Hepatocyte (in vitro differentiated cells): ENCODE data around the gene CPLANE1. TPM values are rescaled to one million over a fixed set of nuclear protein-coding genes. Genes with fewer than 3 reads are reported as not detected.

Experiments
- DNase-seq: peaks from one replicate; pipeline ENCODE4 v3.0.0-alpha.2; 2016; ENCODE audit warnings: low spot score
- H2AFZ ChIP-seq: fragments of 200-600 bp; sonication (generic); 2 replicates; pipeline ENCODE4 v1.6.0; 2016; ENCODE audit warnings: antibody characterized with exemption, mild to moderate bottlenecking
- H3K27ac ChIP-seq: fragments of 200-600 bp; sonication (generic); 2 replicates; pipeline ENCODE4 v1.5.1; 2016; ENCODE audit warnings: mild to moderate bottlenecking
- H3K27me3 ChIP-seq: fragments of 200-600 bp; sonication (generic); 2 replicates; pipeline ENCODE4 v1.6.1; 2016
- H3K36me3 ChIP-seq: fragments of 200-600 bp; sonication (generic); replicated peaks from 2 replicates; pipeline ENCODE4 v1.5.1; 2016; ENCODE audit warnings: low read depth; ENCODE audit not compliant: insufficient read depth
- H3K4me1 ChIP-seq: fragments of 200-600 bp; sonication (generic); 2 replicates; pipeline ENCODE4 v1.5.1; 2016; ENCODE audit warnings: mild to moderate bottlenecking, moderate library complexity; ENCODE audit not compliant: insufficient read depth
- H3K4me2 ChIP-seq: fragments of 200-600 bp; sonication (generic); 2 replicates; pipeline ENCODE4 v1.6.0; 2016
- H3K4me3 ChIP-seq: fragments of 200-600 bp; sonication (generic); 2 replicates; pipeline ENCODE4 v1.5.1; 2016; ENCODE audit warnings: mild to moderate bottlenecking
- H3K79me2 ChIP-seq: fragments of 200-600 bp; sonication (generic); 2 replicates; pipeline ENCODE4 v1.6.0; 2017; ENCODE audit warnings: mild to moderate bottlenecking
- H3K9me2 ChIP-seq: fragments of 200-600 bp; sonication (generic); replicated peaks from 2 replicates; pipeline ENCODE4 v1.6.0; 2017; ENCODE audit warnings: mild to moderate bottlenecking; ENCODE audit not compliant: insufficient read depth
- H3K9me3 ChIP-seq: fragments of 200-600 bp; sonication (generic); 2 replicates; pipeline ENCODE4 v1.5.1; 2016; ENCODE audit warnings: low read depth, mild to moderate bottlenecking
- H4K20me1 ChIP-seq: fragments of 200-600 bp; sonication (generic); 2 replicates; pipeline ENCODE4 v1.6.0; 2016; ENCODE audit warnings: mild to moderate bottlenecking; ENCODE audit not compliant: insufficient read depth, poor library complexity, severe bottlenecking
- CTCF ChIP-seq: fragments of 200-600 bp; sonication (generic); IDR thresholded peaks from 2 replicates; pipeline ENCODE4 v1.5.1; 2016; ENCODE audit warnings: antibody characterized with exemption, mild to moderate bottlenecking; ENCODE audit not compliant: poor library complexity
- EZH2 ChIP-seq: fragments of 200-600 bp; sonication (generic); IDR thresholded peaks from 2 replicates; pipeline ENCODE4 v1.6.1; 2016; ENCODE audit warnings: antibody characterized with exemption, mild to moderate bottlenecking, borderline replicate concordance
- EZH2phosphoT487 ChIP-seq: fragments of 200-600 bp; sonication (generic); IDR thresholded peaks from one replicate; pipeline ENCODE4 v1.6.1; 2018; ENCODE audit warnings: antibody characterized with exemption, mild to moderate bottlenecking, low read depth, moderate library complexity; ENCODE audit not compliant: unreplicated experiment, severe bottlenecking
- WGBS: methylation state at CpG from one replicate; pipeline ENCODE4 v1.1.6; 2016; ENCODE audit warnings: low lambda C conversion rate; ENCODE audit errors: missing lambda C conversion rate; 5-methylcytosine and 5-hydroxymethylcytosine counted together
- polyA plus RNA-seq: library from polyadenylated mRNA; unstranded; fragments of >200 nt; fragmentation: Nextera tagmentation; extraction: Ambion mirVana; gene quantifications from 2 replicates; pipeline ENCODE4 v1.2.1, GENCODE V29; 2016
- small RNA-seq: library from RNA; depleted of rRNA; stranded (forward); fragments of <200 nt; gene quantifications from one replicate; pipeline ENCODE3, GENCODE V24; 2014
- total RNA-seq: library from RNA; depleted of rRNA; stranded (reverse); fragments of >200 nt; gene quantifications from 2 replicates; pipeline ENCODE4 v1.2.3, GENCODE V29; 2014

The CPLANE1 gene
- total and polyA plus RNA-seq, 2 experiments from 2014 or later: 4.3 to 29.6 TPM

GRCh38 chr5:37063739-37064138 lies 185.4 kb downstream of the CPLANE1 start:
- H3K4me1 ChIP-seq: no peaks in the 10 kb centered on the region
- H3K79me2 ChIP-seq: no peaks in the 10 kb centered on the region
- no peak overlapping the region for H3K4me3 ChIP-seq
- no peak overlapping the region for H3K4me2 ChIP-seq
- 97% methylated on average over 7 of the region's 7 CpGs for WGBS
- no peaks in the 10 kb centered on the region for H3K9me2 ChIP-seq
- H3K27me3 ChIP-seq: no peaks in the 10 kb centered on the region
- H3K36me3 ChIP-seq: no peaks in the 10 kb centered on the region
- DNase-seq: no peak
- H4K20me1 ChIP-seq: no peaks in the 10 kb centered on the region
- no peak for TF ChIP-seq CTCF
- TF ChIP-seq EZH2phosphoT487: no peak
- no peak for TF ChIP-seq EZH2
- H3K27ac ChIP-seq: no peak overlapping the region
- H3K9me3 ChIP-seq: no peaks in the 10 kb centered on the region
- H2AFZ ChIP-seq: no peak overlapping the region

- H3K27me3 ChIP-seq: no peaks in the 10 kb centered on the region
- H3K4me2 ChIP-seq: no peak overlapping the region
- no peak overlapping the region for H3K4me3 ChIP-seq
- no peaks in the 10 kb centered on the region for H3K9me3 ChIP-seq
- no peak overlapping the region for H2AFZ ChIP-seq
- no peak overlapping the region for H3K27ac ChIP-seq
- no peak for DNase-seq
- no peak for TF ChIP-seq EZH2phosphoT487
- no peak for TF ChIP-seq EZH2
- TF ChIP-seq CTCF: no peak
- WGBS: 95% methylated on average over 1 of the region's 1 CpG
- H4K20me1 ChIP-seq: no peaks in the 10 kb centered on the region
- H3K4me1 ChIP-seq: no peaks in the 10 kb centered on the region
- no peaks in the 10 kb centered on the region for H3K79me2 ChIP-seq
- no peaks in the 10 kb centered on the region for H3K36me3 ChIP-seq
- no peaks in the 10 kb centered on the region for H3K9me2 ChIP-seq
These were observed 189.1 kb downstream of the CPLANE1 start for GRCh38 chr5:37060030-37060429.

GRCh38 chr5:37056762-37057161 lies 192.4 kb downstream of the CPLANE1 start:
- Histone ChIP-seq H4K20me1 (no peaks in the 10 kb centered on the region), H3K4me1 (no peaks in the 10 kb centered on the region), H2AFZ (no peak overlapping the region), H3K9me3 (no peaks in the 10 kb centered on the region), H3K79me2 (no peaks in the 10 kb centered on the region), H3K4me3 (no peak overlapping the region), H3K4me2 (no peak overlapping the region), H3K9me2 (no peaks in the 10 kb centered on the region), H3K27ac (no peak overlapping the region), H3K36me3 (no peaks in the 10 kb centered on the region), H3K27me3 (no peaks in the 10 kb centered on the region)
- no peak for DNase-seq
- 79% methylated on average over 2 of the region's 2 CpGs for WGBS
- no peak for TF ChIP-seq EZH2phosphoT487
- no peak for TF ChIP-seq EZH2
- TF ChIP-seq CTCF: no peak

Small RNA genes within 50 kb of the gene (small RNA-seq; reads per million reads assigned to genes)
- gene C8orf59P2: not detected

Other genes starting within 250 kb of the CPLANE1 start
- 20.2 and 23.4 TPM in 2 replicates for gene NUP155, start 121.7 kb upstream of the CPLANE1 start, total RNA-seq
- gene NUP155, start 121.7 kb upstream of the CPLANE1 start, polyA plus RNA-seq: 4.9 and 9.1 TPM in 2 replicates
- gene WDR70, start 129.9 kb upstream of the CPLANE1 start, total RNA-seq: 33.8 and 37.0 TPM in 2 replicates
- 22.3 and 24.3 TPM in 2 replicates for gene WDR70, start 129.9 kb upstream of the CPLANE1 start, polyA plus RNA-seq